NCI-H2081 (cell line): Measurements from ENCODE around the gene PACRG.

Experiments
- DNase-seq, 2 experiments: peaks; one replicate each; lab custom pipeline; 2025; lab: John Stamatoyannopoulos, UW

PACRG gene

GRCh38 chr6:163177892-163178420 is 450.2 kb downstream of the PACRG start:
- no peak for DNase-seq

GRCh38 chr6:163179061-163179460 is 451.3 kb downstream of the PACRG start:
- no peak for DNase-seq

GRCh38 chr6:163179721-163180120 is 451.9 kb downstream of the PACRG start:
- no peak for DNase-seq

GRCh38 chr6:163180874-163181541 is 453.2 kb downstream of the PACRG start:
- no peak for DNase-seq

GRCh38 chr6:163181666-163182180 is 453.9 kb downstream of the PACRG start:
- DNase-seq, result no peak

- DNase-seq, result no peak
These were observed 454.9 kb downstream of the PACRG start for GRCh38 chr6:163182696-163183095.

GRCh38 chr6:163183806-163184205 is 456.0 kb downstream of the PACRG start:
- DNase-seq, result no peak

GRCh38 chr6:163185744-163186143 is 458.0 kb downstream of the PACRG start:
- DNase-seq, result no peak

- DNase-seq, result no peak
These were observed 458.8 kb downstream of the PACRG start for GRCh38 chr6:163186527-163186926.

- DNase-seq, result no peak
These were observed 459.4 kb downstream of the PACRG start for GRCh38 chr6:163187201-163187600.

GRCh38 chr6:163187606-163188005 is 459.8 kb downstream of the PACRG start:
- DNase-seq, result no peak

GRCh38 chr6:163188746-163189145 is 461.0 kb downstream of the PACRG start:
- no peak for DNase-seq

- DNase-seq, result no peak
These were observed 461.8 kb downstream of the PACRG start for GRCh38 chr6:163189609-163190008.

- no peak for DNase-seq
These were observed 463.0 kb downstream of the PACRG start for GRCh38 chr6:163190786-163191185.

- DNase-seq, result no peak
These were observed 464.1 kb downstream of the PACRG start for GRCh38 chr6:163191704-163192537.

- no peak for DNase-seq
These were observed 464.8 kb downstream of the PACRG start for GRCh38 chr6:163192591-163192990.

GRCh38 chr6:163193326-163193725 is 465.6 kb downstream of the PACRG start:
- no peak for DNase-seq

GRCh38 chr6:163195721-163196691 is 468.2 kb downstream of the PACRG start:
- DNase-seq, result no peak

- no peak for DNase-seq
These were observed 470.1 kb downstream of the PACRG start for GRCh38 chr6:163197839-163198238.

- DNase-seq, result no peak
These were observed 470.6 kb downstream of the PACRG start for GRCh38 chr6:163198396-163198795.

- no peak for DNase-seq
These were observed 471.6 kb downstream of the PACRG start for GRCh38 chr6:163199371-163199770.

- DNase-seq, result no peak
These were observed 472.5 kb downstream of the PACRG start for GRCh38 chr6:163200289-163200688.
